GM18517 (cell line): ENCODE data around the gene PHB1.

Source experiments
- ATAC-seq: cut with Tn5 transposase; IDR thresholded peaks from one replicate; pipeline ENCODE4 v1.9.1; 2021; ENCODE audit warnings: mild to moderate bottlenecking, moderate library complexity; ENCODE audit not compliant: unreplicated experiment

Gene PHB1

DNA sequence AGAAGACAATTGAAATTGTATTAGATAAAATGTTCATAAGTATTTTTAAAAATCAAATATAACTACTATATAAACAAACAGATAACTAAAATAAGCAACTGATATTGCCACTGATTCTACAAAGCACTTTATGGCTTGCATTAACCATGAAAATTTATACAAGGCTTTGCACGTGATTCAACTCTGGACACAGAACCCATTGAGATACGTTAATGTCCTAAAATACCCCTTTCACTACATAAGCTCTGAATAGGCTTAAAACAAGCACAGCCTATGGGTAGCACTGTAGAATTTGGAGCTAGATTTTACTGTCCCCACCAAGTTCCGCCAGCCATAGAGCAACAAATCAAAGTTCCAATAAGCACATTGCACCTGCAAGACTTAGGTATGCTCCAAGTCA is 57.2 kb downstream of the PHB1 start:
- ATAC-seq: no peak

DNA sequence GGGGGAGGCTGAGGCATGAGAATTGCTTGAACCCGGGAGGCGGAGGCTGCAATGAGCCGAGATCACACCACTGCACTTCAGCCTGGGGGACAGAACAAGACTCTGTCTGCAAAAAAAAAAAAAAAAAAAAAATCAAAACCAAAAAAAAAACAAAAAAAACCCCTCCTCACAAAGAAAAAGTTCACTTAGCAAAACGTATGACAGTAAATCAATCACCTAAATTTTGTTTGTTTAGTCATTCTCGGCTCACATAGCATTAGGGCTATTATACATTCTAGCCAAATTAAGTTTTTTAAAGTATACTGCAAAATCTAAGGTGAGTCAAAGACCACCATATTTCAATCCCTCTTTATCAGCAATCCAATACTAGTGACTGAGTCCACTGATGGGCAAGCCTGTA is 58.4 kb downstream of the PHB1 start:
- ATAC-seq: no peak
